ENCODE results near the gene CSRNP2.

GRCh38 chr12:51122844-51123243 is 39.4 kb upstream of the CSRNP2 start:
- TF ChIP-seq CTCF (IDR thresholded peaks at IDR 0.05) = no peak
- TF ChIP-seq POLR2A (IDR thresholded peaks at IDR 0.05) = no peak
- no peak for TF ChIP-seq EP300 (IDR thresholded peaks at IDR 0.05)
